ENCODE data around the gene SNAPC2.
"Not testable (repeated sequence)": the region's sequence is repeated elsewhere in the genome, so short reads cannot be mapped to it uniquely, and the experiment has no call there.

Gene SNAPC2

DNA sequence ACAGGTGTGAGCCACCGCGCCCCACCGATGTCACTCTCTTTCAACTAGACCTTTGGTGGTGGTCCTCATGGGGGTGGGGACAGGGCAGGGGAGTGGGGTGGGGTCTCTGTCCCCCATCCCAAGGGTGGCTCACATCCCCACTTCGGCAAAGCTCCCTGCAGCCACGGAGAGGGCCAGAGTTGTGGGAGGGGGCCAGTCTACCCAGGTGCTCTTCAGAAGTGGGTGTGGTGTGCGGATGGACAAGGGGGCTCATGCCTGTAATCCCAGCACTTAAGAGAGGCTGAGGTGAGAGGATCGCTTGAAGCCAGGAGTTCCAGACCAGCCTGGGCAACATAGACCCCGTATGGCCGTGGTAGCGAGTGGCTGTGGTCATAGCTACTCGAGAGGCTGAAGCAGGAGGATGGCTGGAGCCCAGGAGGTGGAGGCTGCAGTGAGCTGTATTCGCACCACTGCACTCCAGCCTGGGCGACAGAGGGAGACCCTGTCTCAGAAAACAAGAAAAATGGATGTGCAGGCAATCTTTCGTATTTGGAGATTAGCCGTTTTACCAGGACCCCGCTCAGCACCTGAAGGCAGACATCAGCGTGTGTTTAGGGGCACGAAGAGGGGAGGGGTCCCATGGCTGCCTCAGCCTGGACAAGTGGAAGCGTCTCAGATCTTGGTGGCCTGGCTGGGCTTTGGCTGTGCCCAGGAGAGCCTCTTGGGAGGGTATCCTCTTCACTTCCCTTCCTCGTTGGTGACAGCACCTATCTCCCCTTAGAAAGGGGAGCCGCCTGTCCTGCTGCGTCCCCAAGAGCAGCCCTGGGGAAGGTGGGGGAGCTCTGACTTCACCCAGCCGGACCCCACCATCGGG, 4.7 kb upstream of the SNAPC2 start:
- TF ChIP-seq CTCF (IDR thresholded peaks at IDR 0.05; ENCODE audit: borderline replicate concordance, insufficient read depth, low read depth, low read length): no peak
- peak overlapping the region; percentile 43 for H3K4me3 ChIP-seq (ENCODE audit: low read depth, low read length)

GRCh38 chr19:7916103-7916954, 3.8 kb upstream of the SNAPC2 start:
- no peak for TF ChIP-seq CTCF (IDR thresholded peaks at IDR 0.05; ENCODE audit: borderline replicate concordance, insufficient read depth, low read depth, low read length)
- peak overlapping the region; percentile 43 for H3K4me3 ChIP-seq (ENCODE audit: low read depth, low read length)

DNA sequence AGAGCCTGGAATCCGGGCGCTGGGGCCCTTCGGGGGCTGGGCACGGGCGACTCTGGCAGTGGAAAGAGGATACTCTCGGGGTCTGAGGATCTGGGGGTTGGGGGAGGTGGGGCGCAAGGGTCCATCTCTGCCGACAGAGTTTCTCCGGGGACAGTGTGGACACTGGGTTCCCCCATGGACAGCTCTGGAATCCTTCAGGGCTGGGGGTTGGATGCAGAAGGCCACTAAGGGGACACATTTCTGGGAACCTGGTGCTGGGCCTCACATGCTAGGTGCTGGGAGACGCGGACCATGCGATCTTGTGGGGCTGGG, 3.2 kb upstream of the SNAPC2 start:
- TF ChIP-seq CTCF (IDR thresholded peaks at IDR 0.05; ENCODE audit: borderline replicate concordance, insufficient read depth, low read depth, low read length): no peak
- H3K4me3 ChIP-seq (ENCODE audit: low read depth, low read length): no peak overlapping the region

DNA sequence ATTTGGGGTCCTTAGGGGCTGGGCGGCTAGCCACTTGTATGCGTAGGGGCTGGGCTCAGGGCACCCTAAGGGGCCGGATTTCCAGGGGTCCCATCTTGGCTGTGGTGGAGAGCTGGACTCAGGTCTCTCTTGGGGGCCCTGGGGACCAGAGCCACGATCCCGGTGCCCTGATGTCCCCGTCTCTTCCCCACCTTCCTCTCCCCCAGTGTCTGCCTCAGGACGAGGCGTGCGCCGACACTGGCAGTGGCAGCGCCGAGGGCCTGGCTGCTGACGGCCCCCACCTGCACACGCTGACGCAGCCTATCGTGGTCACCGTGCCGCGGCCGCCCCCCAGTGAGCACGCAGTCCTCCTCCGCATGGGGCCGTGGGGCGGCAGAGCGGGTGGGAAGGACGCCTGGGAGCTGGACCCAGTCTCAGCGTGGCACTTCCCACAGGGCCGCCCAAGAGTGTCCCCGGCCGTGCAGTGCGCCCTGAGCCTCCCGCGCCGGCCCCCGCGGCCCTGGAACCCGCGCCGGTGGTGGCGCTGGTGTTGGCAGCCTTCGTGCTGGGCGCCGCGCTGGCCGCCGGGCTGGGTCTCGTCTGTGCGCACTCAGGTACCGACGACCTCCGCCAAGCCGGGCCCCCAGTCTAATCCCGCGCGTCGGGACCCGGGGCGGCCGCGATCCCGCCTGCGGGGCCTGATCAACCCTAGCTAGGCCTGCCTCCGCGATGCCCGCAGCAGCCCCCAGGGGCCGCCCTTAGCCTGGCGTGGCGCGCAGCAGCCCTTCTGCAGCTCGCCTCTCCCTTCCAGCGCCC, 2.7 kb upstream of the SNAPC2 start:
- H3K4me3 ChIP-seq (ENCODE audit: low read depth, low read length): no peak overlapping the region
- peak; percentile 80 for TF ChIP-seq CTCF (IDR thresholded peaks at IDR 0.05; ENCODE audit: borderline replicate concordance, insufficient read depth, low read depth, low read length)

- not testable (repeated sequence) for H3K4me3 ChIP-seq (ENCODE audit: low read depth, low read length)
Measured at GRCh38 chr19:7918062-7918614, 2.0 kb upstream of the SNAPC2 start.

GRCh38 chr19:7918615-7919421, 1.3 kb upstream of the SNAPC2 start:
- H3K4me3 ChIP-seq (ENCODE audit: low read depth, low read length): no peak overlapping the region
- TF ChIP-seq CTCF (IDR thresholded peaks at IDR 0.05; ENCODE audit: borderline replicate concordance, insufficient read depth, low read depth, low read length): no peak

All from GM12875 (cell line).